ENCODE data around the gene SORBS2.

DNA sequence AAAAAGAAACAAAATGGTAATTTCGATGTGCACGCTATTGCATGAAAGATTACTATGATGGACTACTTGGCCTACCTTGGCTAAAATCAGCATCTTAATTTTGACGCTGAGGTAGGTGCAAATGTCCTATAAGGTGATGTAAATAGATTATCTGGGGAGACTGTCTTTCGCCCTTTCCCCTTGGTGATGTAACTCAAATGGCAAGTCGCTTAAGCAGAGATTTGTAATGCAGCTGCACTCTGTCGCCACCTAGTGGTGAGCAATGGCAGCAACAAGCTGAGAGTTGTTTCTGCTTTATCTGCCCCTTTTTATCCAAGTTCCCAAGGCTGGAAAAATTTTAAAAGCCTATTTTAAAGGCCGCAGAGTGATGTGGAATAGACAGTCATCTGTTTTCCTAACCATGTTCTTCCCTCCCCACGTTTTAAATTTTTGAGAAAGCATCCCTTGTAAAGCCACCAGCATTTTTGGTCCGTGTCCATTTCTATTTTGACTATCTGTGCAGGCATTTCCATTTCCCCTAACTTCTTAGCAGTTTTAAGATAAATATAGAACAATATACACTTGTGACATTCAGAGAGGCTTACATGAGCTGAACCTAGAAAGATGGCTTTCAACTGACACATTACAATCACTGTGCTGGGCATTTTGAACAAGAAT lies 214.3 kb downstream of the SORBS2 start:
- TF ChIP-seq, protein P1, sequence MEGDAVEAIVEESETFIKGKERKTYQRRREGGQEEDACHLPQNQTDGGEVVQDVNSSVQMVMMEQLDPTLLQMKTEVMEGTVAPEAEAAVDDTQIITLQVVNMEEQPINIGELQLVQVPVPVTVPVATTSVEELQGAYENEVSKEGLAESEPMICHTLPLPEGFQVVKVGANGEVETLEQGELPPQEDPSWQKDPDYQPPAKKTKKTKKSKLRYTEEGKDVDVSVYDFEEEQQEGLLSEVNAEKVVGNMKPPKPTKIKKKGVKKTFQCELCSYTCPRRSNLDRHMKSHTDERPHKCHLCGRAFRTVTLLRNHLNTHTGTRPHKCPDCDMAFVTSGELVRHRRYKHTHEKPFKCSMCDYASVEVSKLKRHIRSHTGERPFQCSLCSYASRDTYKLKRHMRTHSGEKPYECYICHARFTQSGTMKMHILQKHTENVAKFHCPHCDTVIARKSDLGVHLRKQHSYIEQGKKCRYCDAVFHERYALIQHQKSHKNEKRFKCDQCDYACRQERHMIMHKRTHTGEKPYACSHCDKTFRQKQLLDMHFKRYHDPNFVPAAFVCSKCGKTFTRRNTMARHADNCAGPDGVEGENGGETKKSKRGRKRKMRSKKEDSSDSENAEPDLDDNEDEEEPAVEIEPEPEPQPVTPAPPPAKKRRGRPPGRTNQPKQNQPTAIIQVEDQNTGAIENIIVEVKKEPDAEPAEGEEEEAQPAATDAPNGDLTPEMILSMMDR (conservative IDR thresholded peaks at IDR 0.05; ENCODE audit: low read depth, low read length): peak; percentile 99
- TF ChIP-seq POLR2A (IDR thresholded peaks at IDR 0.05; ENCODE audit: low read depth, low read length): 0 out of 2 replicates have a peak, but pooled peaks have one; percentile 31
- peak; percentile 86 for TF ChIP-seq CEBPB (IDR thresholded peaks at IDR 0.05; ENCODE audit: low read depth, low read length)
- no peak for TF ChIP-seq CHD1 (IDR thresholded peaks at IDR 0.05; ENCODE audit: low read depth, low read length)
- TF ChIP-seq MXI1 (IDR thresholded peaks at IDR 0.05; ENCODE audit: borderline replicate concordance, low read depth, low read length): no peak

All from IMR-90 (cell line).